Bronchial epithelial cell (primary cell): Measurements from ENCODE around the gene CPLX1. TPM values are rescaled to one million over a fixed set of nuclear protein-coding genes. Genes with fewer than 3 reads are reported as not detected.

Experiments
- DNase-seq: peaks from one replicate; pipeline ENCODE4 v3.0.0-alpha.2; 2010; ENCODE audit warnings: low read depth
- FAIRE-seq: peaks from 2 replicates; lab custom pipeline; 2011; peaks lifted over from hg19 to GRCh38; lab: Jason Lieb, UNC
- H3K27me3 ChIP-seq: 2 replicates; pipeline ENCODE4 v1.5.1; 2011; ENCODE audit warnings: low read length; ENCODE audit not compliant: control insufficient read depth, insufficient read depth
- H3K36me3 ChIP-seq: 2 replicates; pipeline ENCODE4 v1.5.1; 2011; ENCODE audit warnings: low read length; ENCODE audit not compliant: control insufficient read depth, insufficient read depth
- H3K4me3 ChIP-seq: 2 replicates; pipeline ENCODE4 v1.5.1; 2011; ENCODE audit warnings: mild to moderate bottlenecking, low read depth, low read length, control low read depth
- CTCF ChIP-seq: IDR thresholded peaks from 2 replicates; pipeline ENCODE4 v1.5.1; 2011; ENCODE audit warnings: mild to moderate bottlenecking, moderate library complexity, low read length, control low read depth, inconsistent platforms; ENCODE audit not compliant: insufficient read depth, severe bottlenecking
- total RNA-seq: library from RNA; depleted of rRNA; stranded (reverse); fragments of >200 nt; gene quantifications from 2 replicates; pipeline ENCODE4 v1.2.1, GENCODE V29; 2014

CPLX1 gene
- total RNA-seq, 1 donor from 2014 or later, result not detected

DNA sequence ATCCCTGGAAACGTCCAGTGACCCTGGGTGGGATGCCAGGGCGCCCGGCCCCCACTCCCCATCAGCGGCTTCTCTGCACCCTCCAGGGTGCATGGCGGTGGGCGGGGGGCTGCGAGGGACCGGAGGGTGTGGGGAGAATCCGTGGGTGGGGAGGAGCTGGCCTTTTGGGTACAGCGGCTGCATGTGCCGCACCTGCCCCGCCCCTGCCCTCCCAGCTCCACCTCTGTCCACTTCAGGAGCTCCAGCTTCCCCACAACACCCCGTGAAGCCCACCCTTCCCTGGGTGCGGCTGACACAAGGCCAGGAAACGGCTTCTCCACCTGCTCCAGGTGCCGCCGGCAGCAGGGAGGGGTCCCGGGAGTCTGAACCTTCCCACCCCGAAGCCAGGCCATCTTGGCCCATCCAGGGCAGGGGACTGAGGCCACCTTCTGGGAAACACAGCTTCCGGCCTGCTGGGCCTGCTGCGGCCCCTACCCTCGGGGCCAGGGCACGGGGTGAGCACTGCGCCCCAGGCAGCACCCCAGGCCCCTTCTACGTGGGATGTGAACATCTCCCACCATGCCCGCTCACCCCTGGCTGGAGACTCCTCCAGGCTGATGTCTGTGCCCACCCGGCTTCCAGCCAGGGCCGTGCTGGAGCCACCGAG lies 34.6 kb downstream of the CPLX1 start:
- no peak overlapping the region for H3K4me3 ChIP-seq
- peaks cover 31% of the 10 kb centered on the region for H3K27me3 ChIP-seq
- FAIRE-seq, result no peak
- H3K36me3 ChIP-seq, result no peaks in the 10 kb centered on the region
- no peak for DNase-seq
- no peak for TF ChIP-seq CTCF

DNA sequence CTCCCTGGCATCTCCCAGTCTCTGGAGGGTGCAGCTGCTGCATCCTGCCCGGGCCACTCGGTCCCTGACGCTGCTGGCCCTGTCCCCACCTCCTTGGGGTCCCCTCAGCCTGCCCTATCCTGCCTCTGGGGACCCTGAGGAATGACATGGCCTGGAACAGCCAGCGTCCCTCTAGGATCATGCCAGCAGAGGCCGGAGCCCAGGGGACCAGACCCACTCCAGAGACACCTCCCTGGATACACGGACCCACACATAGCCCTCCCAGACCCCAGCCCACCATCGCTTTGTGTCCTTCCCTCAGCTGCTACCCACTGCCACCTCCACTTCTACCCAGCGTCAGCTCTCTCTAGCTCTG lies 35.5 kb downstream of the CPLX1 start:
- TF ChIP-seq CTCF, result no peak
- no peak overlapping the region for H3K4me3 ChIP-seq
- H3K36me3 ChIP-seq, result no peaks in the 10 kb centered on the region
- peaks cover 24% of the 10 kb centered on the region for H3K27me3 ChIP-seq
- FAIRE-seq, result no peak
- DNase-seq, result no peak

- H3K36me3 ChIP-seq, result no peaks in the 10 kb centered on the region
- FAIRE-seq (no peak), DNase-seq (no peak)
- H3K27me3 ChIP-seq, result peaks cover 19% of the 10 kb centered on the region
- TF ChIP-seq CTCF, result no peak
- H3K4me3 ChIP-seq, result no peak overlapping the region
These were observed 36.1 kb downstream of the CPLX1 start for GRCh38 chr4:789571-790465.

DNA sequence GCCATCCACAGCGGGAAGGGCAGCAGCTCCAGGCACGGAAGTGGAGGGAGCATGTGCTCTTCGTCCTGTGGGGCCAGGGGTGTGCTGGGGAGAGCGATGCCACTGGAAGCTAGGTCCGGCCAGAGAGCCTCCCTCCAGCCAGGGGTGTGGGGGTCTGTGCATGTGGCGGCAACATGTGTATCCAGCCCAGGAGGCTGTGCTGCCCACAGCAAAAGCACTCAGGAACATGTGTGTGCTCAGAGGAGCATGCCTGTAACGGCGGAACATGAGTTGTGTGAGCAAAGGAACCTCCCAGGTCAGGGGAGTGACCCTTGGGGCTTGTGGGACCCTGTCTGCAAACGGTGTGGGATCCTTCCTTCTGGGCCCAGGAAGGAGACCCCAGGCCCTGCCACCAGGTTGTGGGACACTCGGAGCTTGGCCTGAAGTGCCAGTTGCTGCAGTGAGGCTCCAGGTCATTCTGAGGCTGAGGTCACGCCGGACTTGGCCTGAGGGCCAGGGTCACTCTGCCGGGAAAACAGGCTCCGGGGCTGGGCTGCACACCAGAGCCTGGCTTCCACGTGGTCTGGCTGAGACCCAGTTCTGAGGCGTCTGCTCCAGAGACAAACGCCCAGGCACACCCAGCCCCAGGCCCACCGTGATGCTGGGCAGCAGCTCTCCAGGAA lies 37.2 kb downstream of the CPLX1 start:
- FAIRE-seq (no peak), DNase-seq (no peak)
- Histone ChIP-seq H3K4me3 (no peak overlapping the region), H3K36me3 (no peaks in the 10 kb centered on the region), H3K27me3 (peaks cover 8% of the 10 kb centered on the region)
- no peak for TF ChIP-seq CTCF

- TF ChIP-seq CTCF, result no peak
- Histone ChIP-seq H3K4me3 (no peak overlapping the region), H3K27me3 (peaks cover 6% of the 10 kb centered on the region), H3K36me3 (no peaks in the 10 kb centered on the region)
- no peak for FAIRE-seq
- no peak for DNase-seq
These were observed 37.8 kb downstream of the CPLX1 start for GRCh38 chr4:788006-788635.
